K562 (cell line): Measurements from ENCODE around the gene CSPG5. TPM values are rescaled to one million over a fixed set of nuclear protein-coding genes. Genes with fewer than 3 reads are reported as not detected.

Experiments
- ATAC-seq: fragments of 200-7000 bp; cut with Tn5 transposase; 3 replicates; pipeline ENCODE4 v1.9.1; 2020; ENCODE audit warnings: moderate library complexity
- BruUV-seq: library from RNA; stranded (reverse); fragments of 400-500 nt; replicated peaks from 2 replicates; lab custom pipeline; 2021; lab: Mats Ljungman, UMichigan
- CTCF ChIA-PET: fragments of 300-600 bp; formaldehyde crosslinking; extraction: SDS; loops from one replicate; lab custom pipeline; 2021; ENCODE audit warnings: low intra/inter-chr PET ratio; lab: Yijun Ruan, JAX
- POLR2A ChIA-PET: fragments of 300-600, 350-650 bp; sonication (Branson Sonifier 250); formaldehyde crosslinking; extraction: SDS; loops from one replicate; lab custom pipeline; 2021; ENCODE audit warnings: antibody characterized with exemption, inconsistent platforms; lab: Yijun Ruan, JAX
- DNase-seq, 4 experiments: peaks; one replicate each; pipeline versions ENCODE4 v3.0.0 to v3.0.0-alpha.2; 2011 to 2018; ENCODE audit warnings: low spot score in 3 of 4, mixed read lengths in 3 of 4; ENCODE audit errors: extremely low read depth in 1 of 4
- FAIRE-seq: peaks from 2 replicates; lab custom pipeline; 2011; peaks lifted over from hg19 to GRCh38; lab: Jason Lieb, UNC
- H2AFZ ChIP-seq: 2 replicates; pipeline ENCODE4 v1.6.0; 2011; ENCODE audit warnings: low read depth, low read length, control low read depth, inconsistent platforms
- H3K27ac ChIP-seq: fragments of 200-600 bp; 3 replicates; pipeline ENCODE4 v1.8.0; 2011; ENCODE audit warnings: low read depth, mild to moderate bottlenecking, control low read depth, inconsistent platforms, low read length, moderate library complexity, mixed read lengths; ENCODE audit errors: extremely low read depth
- H3K27me3 ChIP-seq, 2 experiments: fragments of 300-600 bp in 1 of 2; 2 replicates in 1 of 2; 3 replicates in 1 of 2; pipeline versions ENCODE4 v1.6.0 to v1.8.0; 2011; ENCODE audit warnings: inconsistent platforms in 2 of 2, low read length in 2 of 2, mild to moderate bottlenecking in 1 of 2, mixed read lengths in 1 of 2, moderate library complexity in 1 of 2; ENCODE audit not compliant: control insufficient read depth in 2 of 2, insufficient read depth in 2 of 2
- H3K36me3 ChIP-seq: fragments of 300-600 bp; 3 replicates; pipeline ENCODE4 v1.8.0; 2011; ENCODE audit warnings: mild to moderate bottlenecking, low read length, inconsistent platforms; ENCODE audit not compliant: control insufficient read depth, insufficient read depth
- H3K4me1 ChIP-seq, 2 experiments: fragments of 200-600 bp in 1 of 2; replicated peaks in 1 of 2; 2 replicates in 1 of 2; 3 replicates in 1 of 2; pipeline versions ENCODE4 v1.5.1 to v1.8.0; 2011; ENCODE audit warnings: inconsistent platforms in 2 of 2, low read length in 2 of 2, mild to moderate bottlenecking in 1 of 2, mixed read lengths in 1 of 2, moderate library complexity in 1 of 2; ENCODE audit not compliant: control insufficient read depth in 2 of 2, insufficient read depth in 2 of 2
- H3K4me2 ChIP-seq: 2 replicates; pipeline ENCODE4 v1.6.1; 2011; ENCODE audit warnings: low read length, control low read depth, inconsistent platforms, mixed read lengths; ENCODE audit not compliant: insufficient read depth
- H3K4me3 ChIP-seq: fragments of 200-600 bp; sonication (generic), shearing (Covaris generic); 2 replicates; pipeline ENCODE4 v1.5.1; 2016; ENCODE audit warnings: control low read depth, inconsistent platforms
- H3K79me2 ChIP-seq: fragments of 200-600 bp; 3 replicates; pipeline ENCODE4 v1.8.0; 2011; ENCODE audit warnings: low read length, inconsistent platforms; ENCODE audit not compliant: control insufficient read depth, insufficient read depth
- H3K9ac ChIP-seq, 2 experiments: 2 replicates each; pipeline versions ENCODE4 v1.6.0 to v1.6.1; 2011; ENCODE audit warnings: low read depth in 2 of 2, low read length in 2 of 2, control low read depth in 1 of 2, inconsistent platforms in 1 of 2, mild to moderate bottlenecking in 1 of 2, mixed read lengths in 1 of 2; ENCODE audit not compliant: insufficient read depth in 1 of 2
- H3K9me1 ChIP-seq: one replicate; pipeline ENCODE4 v1.6.0; 2011; ENCODE audit warnings: inconsistent platforms, mild to moderate bottlenecking, low read length, moderate library complexity; ENCODE audit not compliant: control insufficient read depth, insufficient read depth
- H3K9me3 ChIP-seq: replicated peaks from 2 replicates; pipeline ENCODE4 v1.5.1; 2011; ENCODE audit warnings: low read depth, low read length, inconsistent platforms; ENCODE audit not compliant: control insufficient read depth, insufficient read depth
- H4K20me1 ChIP-seq: replicated peaks from 2 replicates; pipeline ENCODE4 v1.6.1; 2011; ENCODE audit warnings: low read length, inconsistent platforms, mixed read lengths; ENCODE audit not compliant: control insufficient read depth, insufficient read depth
- BRF2 ChIP-seq: IDR thresholded peaks from 3 replicates; pipeline ENCODE4 v1.6.1; 2011; ENCODE audit warnings: borderline replicate concordance, mild to moderate bottlenecking; ENCODE audit not compliant: insufficient read length, insufficient read depth
- DNMT1 ChIP-seq: fragments of 450-650 bp; IDR thresholded peaks from 2 replicates; pipeline ENCODE4 v1.6.1; 2016; ENCODE audit warnings: antibody characterized with exemption, mild to moderate bottlenecking
- EWSR1 ChIP-seq: fragments of 450-650 bp; IDR thresholded peaks from 2 replicates; pipeline ENCODE4 v1.6.1; 2018; ENCODE audit warnings: borderline replicate concordance, mild to moderate bottlenecking, low read depth, moderate library complexity; ENCODE audit not compliant: partially characterized antibody
- HDAC3 ChIP-seq: fragments of 450-650 bp; IDR thresholded peaks from 2 replicates; pipeline ENCODE4 v1.6.1; 2018; ENCODE audit warnings: borderline replicate concordance, mild to moderate bottlenecking, moderate library complexity; ENCODE audit not compliant: partially characterized antibody
- JUND ChIP-seq, 2 experiments: IDR thresholded peaks; 2 replicates in 1 of 2; 3 replicates in 1 of 2; pipeline ENCODE4 v1.6.1; 2011; ENCODE audit warnings: borderline replicate concordance in 2 of 2, low read depth in 2 of 2, low read length in 2 of 2, improper control_type of control experiment in 1 of 2, missing biosample characterization in 1 of 2, missing genetic modification characterization in 1 of 2, missing genetic modification reagents in 1 of 2
- MYC ChIP-seq, 2 experiments: fragments of 250-450 bp in 1 of 2; sonication (Bioruptor Pico) in 1 of 2; IDR thresholded peaks; 2 replicates each; pipeline versions ENCODE4 v1.5.1 to v1.6.1; 2012 to 2021; ENCODE audit warnings: low read depth in 2 of 2, borderline replicate concordance in 1 of 2, improper control_type of control experiment in 1 of 2, low read length in 1 of 2, mild to moderate bottlenecking in 1 of 2, moderate library complexity in 1 of 2
- NCOR1 ChIP-seq: fragments of 450-650 bp; IDR thresholded peaks from 2 replicates; pipeline ENCODE4 v1.6.1; 2016; ENCODE audit warnings: mild to moderate bottlenecking, moderate library complexity
- NFE2L1 ChIP-seq: fragments of 450-650 bp; IDR thresholded peaks from 2 replicates; pipeline ENCODE4 v1.6.1; 2016; ENCODE audit warnings: missing genetic modification characterization, low read depth, mild to moderate bottlenecking, missing compliant biosample characterization, moderate library complexity, borderline replicate concordance
- U2AF2 ChIP-seq: fragments of 200-400 bp; formaldehyde crosslinking; optimal IDR thresholded peaks from 2 replicates; pipeline ENCODE3; 2017; ENCODE audit warnings: low read depth, mild to moderate bottlenecking, low read length
- ZEB2 ChIP-seq: fragments of 450-650 bp; IDR thresholded peaks from 2 replicates; pipeline ENCODE4 v1.6.1; 2016
- ZHX1 ChIP-seq: fragments of 150-350 bp; conservative IDR thresholded peaks from 2 replicates; pipeline ENCODE4 v1.6.1; 2014; ENCODE audit warnings: low read length
- ZNF347 ChIP-seq: fragments of 450-650 bp; formaldehyde crosslinking; IDR thresholded peaks from 2 replicates; pipeline ENCODE4 v1.4.0; 2020; ENCODE audit warnings: low read depth, mild to moderate bottlenecking, moderate library complexity
- ZNF76 ChIP-seq: fragments of 250-450 bp; sonication (Bioruptor Pico); IDR thresholded peaks from 2 replicates; pipeline ENCODE4 v1.4.0; 2020; ENCODE audit warnings: mild to moderate bottlenecking, moderate library complexity, borderline replicate concordance
- WGBS: fragments of 100-300 bp; shearing (Covaris generic); methylation state at CpG from one replicate; pipeline ENCODE4 v1.1.6; 2016; ENCODE audit warnings: low coverage, mixed read lengths; ENCODE audit not compliant: insufficient coverage; ENCODE audit errors: missing lambda C conversion rate; 5-methylcytosine and 5-hydroxymethylcytosine counted together
- in situ Hi-C: fragments of 300-500 bp; cut with MboI; formaldehyde crosslinking; loops from 4 replicates; pipeline ENCODE4 v1.15.0; 2018; ENCODE audit warnings: inconsistent platforms, mixed read lengths
- intact Hi-C: fragments of 100-400 bp; cut with micrococcal nuclease; formaldehyde crosslinking; loops from 2 replicates; pipeline ENCODE4 v1.14.2; 2022
- polyA plus RNA-seq, 8 experiments: library from polyadenylated mRNA; depleted of rRNA in 4 of 8; stranded (reverse) in 5 of 8; unstranded in 3 of 8; fragments of >200 nt; fragmentation: Nextera tagmentation in 2 of 8; fragmentation: Illumina TruSeq in 1 of 8; extraction: Ambion mirVana in 2 of 8; extraction: Trizol in 1 of 8; gene quantifications; 2 replicates each; pipeline versions ENCODE4 v1.2.1 to v1.2.3, GENCODE V29; 2011 to 2014; ENCODE audit warnings: inconsistent platforms in 1 of 8, missing spikeins in 1 of 8
- total RNA-seq, 7 experiments: library from RNA; depleted of rRNA in 6 of 7; stranded (reverse); fragments of >200 nt in 6 of 7; fragmentation: Illumina TruSeq in 2 of 7; extraction: Trizol in 2 of 7; gene quantifications; 2 replicates each; pipeline versions ENCODE4 v1.2.1 to v1.2.3, GENCODE V29; 2011 to 2021; ENCODE audit warnings: low replicate concordance in 1 of 7

The CSPG5 gene
- total and polyA plus RNA-seq, 9 of the 15 experiments (the other 6 are each of a cell fraction or from before 2014, with no cell fraction given), result 0.06 to 3.3 (median 2.4) TPM

- no peaks in the 10 kb centered on the region for H3K27me3 ChIP-seq
- ChIA-PET POLR2A (no interaction called here), CTCF (no interaction called here)
- no peak for FAIRE-seq
- no peak for DNase-seq
- peaks cover 73% of the 10 kb centered on the region for H3K36me3 ChIP-seq
- no peak overlapping the region for H3K9ac ChIP-seq
- H3K4me3 ChIP-seq, result no peak overlapping the region
- 79% methylated on average over 3 of the region's 3 CpGs for WGBS
- no peak overlapping the region for H3K4me2 ChIP-seq
- intact Hi-C loops, result no loop called here
- H2AFZ ChIP-seq, result no peak overlapping the region
- H3K79me2 ChIP-seq, result no peaks in the 10 kb centered on the region
- no peak for ATAC-seq
- no peak for TF ChIP-seq ZNF76 (CRISPR knock-in tag)
- TF ChIP-seq HDAC3, result no peak
- no peak for TF ChIP-seq JUND (IDR thresholded peaks at IDR 0.05; ENCODE audit: borderline replicate concordance, low read depth, low read length)
- no peak for TF ChIP-seq JUND (tag; IDR thresholded peaks at IDR 0.05; ENCODE audit: borderline replicate concordance, low read depth, low read length)
- TF ChIP-seq NCOR1, result no peak
- TF ChIP-seq DNMT1, result no peak
- TF ChIP-seq ZEB2, result no peak
- no peak for TF ChIP-seq ZHX1
- no peak for TF ChIP-seq BRF2
- no peak for TF ChIP-seq MYC (IDR thresholded peaks at IDR 0.05; ENCODE audit: low read depth, low read length)
- TF ChIP-seq MYC (CRISPR knock-in tag; IDR thresholded peaks at IDR 0.05; ENCODE audit: borderline replicate concordance, low read depth), result no peak
- TF ChIP-seq U2AF2, result no peak
- no peak for TF ChIP-seq ZNF347 (CRISPR knock-in tag)
- TF ChIP-seq NFE2L1, result no peak
- no peak for TF ChIP-seq EWSR1
- no peaks in the 10 kb centered on the region for H3K9me3 ChIP-seq
- no peaks in the 10 kb centered on the region for H4K20me1 ChIP-seq
- in situ Hi-C loops, result no loop called here
- no peak overlapping the region for H3K27ac ChIP-seq
- no TSS peak for BruUV-seq
- no peaks in the 10 kb centered on the region for H3K9me1 ChIP-seq
- H3K4me1 ChIP-seq, result no peaks in the 10 kb centered on the region
Observed at GRCh38 chr3:47594792-47595191, 16.1 kb upstream of the CSPG5 start.
